PC-3 (cell line): ENCODE data around the gene E2F3.

Experiments
- CTCF ChIP-seq: fragments of 300-600 bp; sonication (generic); conservative IDR thresholded peaks from 2 replicates; pipeline ENCODE4 v1.5.1; 2017; ENCODE audit warnings: antibody characterized with exemption, low read depth, mild to moderate bottlenecking, low read length
- EZH2 ChIP-seq: fragments of 300-600 bp; sonication (generic); IDR thresholded peaks from one replicate; pipeline ENCODE4 v1.6.1; 2017; ENCODE audit warnings: antibody characterized with exemption, mild to moderate bottlenecking, low read length; ENCODE audit not compliant: unreplicated experiment

GRCh38 chr6:20486641-20487040, 85.0 kb downstream of the E2F3 start:
- TF ChIP-seq CTCF (no peak), EZH2 (no peak)
